HG03097 (cell line): ENCODE data around the gene MTHFSD.

Experiments
- ATAC-seq: cut with Tn5 transposase; IDR thresholded peaks from one replicate; pipeline ENCODE4 v1.9.1; 2021; ENCODE audit not compliant: unreplicated experiment, low FRiP score

Gene MTHFSD

DNA sequence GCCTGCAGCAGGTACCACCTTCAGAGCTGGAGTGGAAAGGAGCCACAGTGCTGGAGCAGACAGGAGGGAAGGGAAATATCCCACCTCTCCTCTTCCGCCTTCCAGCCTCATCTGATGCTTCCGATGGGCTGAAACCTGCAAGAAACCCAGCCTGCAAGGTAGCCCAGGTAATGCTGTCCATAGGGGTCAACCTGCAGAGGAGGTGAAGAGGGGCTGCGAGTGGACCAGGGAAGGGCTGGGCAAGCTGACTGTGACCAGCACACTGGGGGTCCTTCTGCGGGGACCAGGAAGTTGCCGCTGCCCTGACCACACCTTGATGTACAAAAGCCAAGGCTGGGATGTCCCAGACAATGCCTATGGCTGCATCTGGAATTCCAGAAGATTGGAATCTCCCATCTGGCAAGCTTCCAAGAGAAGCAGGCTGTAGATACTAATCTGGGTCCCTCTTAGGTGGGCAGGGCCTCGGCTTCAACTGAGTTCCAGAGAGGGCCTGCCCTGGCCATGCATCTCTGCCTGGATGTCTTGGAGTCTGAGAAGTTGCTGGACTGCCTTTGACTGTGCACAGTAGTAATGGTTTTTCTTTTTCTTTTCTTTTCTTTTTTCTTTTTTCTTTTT lies 29.1 kb upstream of the MTHFSD start:
- ATAC-seq = no peak

DNA sequence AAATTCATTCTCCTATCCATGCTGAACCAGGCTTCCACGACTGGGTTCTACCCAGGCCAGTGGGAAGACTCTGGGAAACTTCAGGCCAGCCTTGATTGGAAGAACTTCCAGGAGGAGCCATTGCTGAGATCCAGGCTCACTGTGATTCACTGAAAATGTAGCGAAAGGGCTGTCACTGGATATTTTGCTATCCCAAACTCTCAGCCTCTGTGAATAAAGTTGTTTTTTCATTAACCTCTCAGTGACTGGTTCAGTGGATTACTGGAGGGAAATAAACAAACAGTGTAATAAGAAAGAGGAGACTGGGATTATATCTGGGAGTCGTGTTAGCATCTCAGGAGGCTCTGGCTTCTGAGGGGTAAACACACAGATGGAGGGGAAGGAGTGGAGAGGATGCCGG lies 26.4 kb upstream of the MTHFSD start:
- ATAC-seq = no peak

DNA sequence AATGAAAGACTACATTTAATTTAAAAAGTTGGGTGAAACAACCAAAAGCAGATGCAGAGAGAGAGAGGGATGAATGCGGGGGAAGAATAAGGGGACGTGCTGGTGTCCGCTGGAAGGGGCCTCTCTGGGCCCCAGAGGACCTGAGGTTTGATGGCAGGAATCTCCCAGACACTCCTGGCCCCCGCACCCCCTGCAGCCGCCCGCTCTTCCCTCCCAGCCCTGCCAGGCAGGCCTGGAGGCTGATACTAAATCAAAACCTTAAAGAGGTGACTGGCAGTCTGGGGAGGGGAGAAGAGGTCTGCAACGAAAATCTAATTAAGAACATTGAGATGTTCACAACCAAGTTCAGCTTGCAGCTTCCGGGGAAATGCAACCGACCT lies 25.7 kb upstream of the MTHFSD start:
- no peak for ATAC-seq

DNA sequence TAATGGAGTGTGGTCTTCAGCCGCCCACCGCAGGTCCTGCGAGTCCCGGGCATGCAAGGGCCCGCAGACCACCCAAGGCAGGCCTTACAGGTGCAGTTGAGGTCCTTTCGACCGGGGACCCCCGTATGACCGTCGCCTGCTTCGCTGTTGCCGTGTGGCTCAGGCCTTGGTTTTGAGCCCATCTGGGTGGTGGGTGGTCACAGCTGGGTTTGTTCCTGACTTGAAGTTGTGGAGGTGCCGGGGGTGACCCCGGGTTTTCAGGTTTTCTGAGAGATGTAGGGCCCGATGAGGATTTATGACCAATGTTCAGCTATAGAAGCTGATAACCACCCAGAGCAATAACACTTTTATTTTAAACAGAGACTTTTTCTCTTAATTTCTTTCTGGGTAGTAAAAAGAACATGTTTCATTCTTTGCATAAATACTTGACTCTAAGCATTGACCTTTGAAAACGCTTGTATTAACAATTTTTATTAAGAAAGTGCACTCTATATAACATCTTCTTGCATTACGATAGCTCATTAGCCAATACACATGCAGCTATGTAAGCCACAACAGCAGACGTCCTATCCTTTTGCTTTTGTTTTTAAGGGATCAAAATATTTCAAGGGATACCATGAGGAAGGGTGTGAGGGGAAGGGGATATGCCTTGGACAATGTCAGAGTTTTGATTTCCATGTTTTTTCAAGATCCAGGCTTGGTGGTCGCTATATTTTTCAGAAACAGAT lies 25.2 kb upstream of the MTHFSD start:
- no peak for ATAC-seq

DNA sequence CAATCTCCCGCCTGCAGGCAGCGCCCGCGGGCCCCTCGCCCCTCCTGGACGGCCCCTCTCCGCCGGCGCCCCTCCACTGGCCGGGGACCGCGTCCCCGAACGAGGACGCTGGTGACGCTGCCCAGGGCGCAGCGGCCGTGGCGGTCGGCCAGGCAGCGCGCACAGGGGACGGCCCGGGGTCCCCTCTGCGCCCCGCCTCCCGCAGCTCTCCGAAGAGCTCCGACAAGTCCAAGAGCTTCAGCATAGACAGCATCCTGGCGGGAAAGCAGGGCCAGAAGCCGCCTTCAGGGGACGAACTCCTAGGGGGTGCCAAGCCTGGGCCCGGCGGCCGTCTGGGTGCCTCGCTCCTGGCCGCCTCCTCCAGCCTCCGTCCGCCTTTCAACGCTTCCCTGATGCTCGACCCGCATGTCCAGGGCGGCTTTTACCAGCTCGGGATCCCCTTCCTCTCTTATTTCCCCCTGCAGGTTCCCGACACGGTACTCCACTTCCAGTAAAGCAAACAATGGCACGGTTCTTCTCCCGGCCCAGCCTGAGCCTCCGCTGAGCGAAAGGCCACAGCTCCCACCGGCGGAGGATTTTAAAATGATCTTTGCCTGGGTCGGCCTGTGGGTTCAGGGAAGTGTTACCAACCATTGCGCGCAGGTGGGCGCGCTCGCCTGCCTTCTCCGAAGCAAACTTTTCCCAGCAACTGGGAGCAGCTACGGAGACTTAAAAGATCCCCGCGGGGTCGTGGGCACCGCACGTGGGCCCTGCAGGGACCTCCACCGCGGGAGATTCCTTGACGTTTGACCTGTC lies 24.4 kb upstream of the MTHFSD start:
- no peak for ATAC-seq

DNA sequence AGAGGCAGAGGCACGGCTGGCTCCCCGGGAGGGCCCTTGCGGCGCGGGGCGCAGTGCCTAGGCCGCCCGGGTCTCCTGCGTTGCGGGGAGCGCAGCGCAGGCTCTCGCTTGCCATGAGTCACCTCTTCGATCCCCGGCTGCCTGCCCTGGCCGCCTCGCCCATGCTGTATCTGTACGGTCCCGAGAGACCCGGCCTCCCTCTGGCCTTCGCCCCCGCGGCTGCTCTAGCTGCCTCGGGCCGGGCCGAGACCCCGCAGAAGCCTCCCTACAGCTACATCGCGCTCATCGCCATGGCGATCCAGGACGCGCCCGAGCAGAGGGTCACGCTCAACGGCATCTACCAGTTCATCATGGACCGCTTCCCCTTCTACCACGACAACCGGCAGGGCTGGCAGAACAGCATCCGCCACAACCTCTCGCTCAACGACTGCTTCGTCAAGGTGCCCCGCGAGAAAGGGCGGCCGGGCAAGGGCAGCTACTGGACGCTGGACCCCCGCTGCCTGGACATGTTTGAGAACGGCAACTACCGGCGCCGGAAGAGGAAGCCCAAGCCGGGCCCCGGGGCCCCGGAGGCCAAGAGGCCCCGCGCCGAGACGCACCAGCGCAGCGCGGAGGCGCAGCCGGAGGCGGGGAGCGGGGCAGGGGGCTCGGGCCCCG lies 23.7 kb upstream of the MTHFSD start:
- no peak for ATAC-seq

DNA sequence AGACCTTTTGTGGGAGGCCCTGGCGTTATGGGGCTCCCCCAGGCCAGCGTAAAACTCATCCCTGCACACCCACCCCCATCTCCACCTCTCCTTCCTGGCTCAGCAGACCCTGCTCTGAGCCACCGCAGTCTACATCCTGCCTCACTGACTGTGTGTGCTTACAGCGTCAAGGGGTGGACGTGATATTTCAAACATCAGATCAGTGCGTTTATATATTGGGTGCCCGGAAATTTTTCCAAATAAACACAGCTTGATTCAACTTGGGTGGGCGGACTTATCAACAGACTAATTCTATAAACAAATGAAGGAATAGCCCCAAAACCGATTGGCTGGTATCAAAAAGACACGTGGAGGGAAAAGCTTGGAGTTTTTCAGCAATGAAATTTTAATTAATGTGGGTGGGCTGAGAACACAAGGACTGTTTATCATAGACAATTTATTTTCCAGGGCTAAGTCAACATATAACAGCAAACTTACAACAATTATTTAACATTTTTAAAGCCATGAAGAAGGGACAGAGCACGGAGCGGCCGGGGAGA lies 23.1 kb upstream of the MTHFSD start, which contains the start of gene FOXL1:
TSS of gene FOXL1 (plus strand) at position 489 of the 539 bp plus-strand sequence. CDS start 175 bp downstream, outside the sequence.
- ATAC-seq = no peak

DNA sequence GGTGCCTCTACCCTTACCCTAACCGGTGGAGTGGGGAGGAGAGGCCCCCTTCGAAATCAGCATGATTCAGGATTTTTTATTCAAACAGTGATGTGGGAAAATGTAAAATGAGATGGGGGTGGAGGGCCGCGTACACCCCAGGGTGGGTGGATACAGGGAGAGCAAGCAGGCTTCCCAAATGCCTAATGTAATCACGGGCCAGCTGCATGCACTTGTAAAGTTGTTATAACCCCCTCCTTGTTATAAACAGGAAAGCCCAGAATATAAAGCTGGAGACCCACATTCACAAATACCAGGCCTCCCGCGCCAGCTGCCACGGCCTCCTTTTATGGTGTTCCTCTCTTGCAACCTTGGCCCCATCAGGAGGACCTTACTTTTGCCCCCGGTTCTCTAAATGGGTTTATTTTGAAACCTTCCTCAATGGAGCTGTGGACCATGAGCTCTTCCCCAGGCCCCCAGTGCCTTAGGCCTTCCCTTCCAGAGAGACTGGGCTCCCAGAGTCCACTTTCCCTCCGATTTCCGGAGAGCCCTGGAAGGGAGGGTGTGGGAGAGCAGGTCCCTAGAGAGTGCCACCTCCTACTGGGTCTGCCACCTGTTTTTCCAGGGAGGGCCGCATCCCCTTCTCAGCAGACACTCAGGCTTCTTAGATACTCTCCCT lies 22.4 kb upstream of the MTHFSD start:
- ATAC-seq = no peak

DNA sequence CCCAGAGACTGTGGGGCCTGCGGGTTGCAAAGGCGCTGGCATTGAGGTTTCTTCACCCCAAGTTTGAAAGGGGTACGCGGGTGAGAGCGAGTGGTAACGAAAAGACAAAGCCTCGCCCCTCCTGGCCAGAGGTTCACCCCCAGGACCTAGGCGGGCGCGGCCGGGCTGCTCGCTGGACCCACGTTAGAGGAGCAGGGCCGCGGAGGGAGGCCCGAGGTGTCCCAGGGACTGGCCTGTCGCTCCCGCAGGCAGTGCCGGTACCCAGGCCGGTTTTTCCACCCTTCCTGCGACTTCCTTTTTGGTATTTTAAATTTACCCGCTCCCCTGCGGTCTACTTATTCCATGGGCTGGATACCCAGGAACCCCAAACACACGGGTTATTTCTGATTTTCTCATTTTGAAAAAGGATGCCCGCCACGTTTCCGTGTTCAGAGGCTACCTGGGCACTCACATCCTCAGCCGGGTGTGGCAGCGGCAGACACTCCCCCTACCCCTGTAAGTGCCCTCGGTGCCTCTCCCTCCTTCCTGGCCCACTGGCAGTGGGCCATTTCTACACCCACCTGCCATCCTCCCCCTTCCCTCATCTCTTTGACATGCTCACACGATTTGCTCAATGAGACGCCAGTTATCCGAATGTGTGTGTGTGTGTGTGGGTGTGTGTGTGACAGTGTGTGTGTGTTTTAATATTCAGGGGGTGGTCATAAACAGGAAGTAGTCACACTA lies 21.7 kb upstream of the MTHFSD start:
- ATAC-seq = no peak

DNA sequence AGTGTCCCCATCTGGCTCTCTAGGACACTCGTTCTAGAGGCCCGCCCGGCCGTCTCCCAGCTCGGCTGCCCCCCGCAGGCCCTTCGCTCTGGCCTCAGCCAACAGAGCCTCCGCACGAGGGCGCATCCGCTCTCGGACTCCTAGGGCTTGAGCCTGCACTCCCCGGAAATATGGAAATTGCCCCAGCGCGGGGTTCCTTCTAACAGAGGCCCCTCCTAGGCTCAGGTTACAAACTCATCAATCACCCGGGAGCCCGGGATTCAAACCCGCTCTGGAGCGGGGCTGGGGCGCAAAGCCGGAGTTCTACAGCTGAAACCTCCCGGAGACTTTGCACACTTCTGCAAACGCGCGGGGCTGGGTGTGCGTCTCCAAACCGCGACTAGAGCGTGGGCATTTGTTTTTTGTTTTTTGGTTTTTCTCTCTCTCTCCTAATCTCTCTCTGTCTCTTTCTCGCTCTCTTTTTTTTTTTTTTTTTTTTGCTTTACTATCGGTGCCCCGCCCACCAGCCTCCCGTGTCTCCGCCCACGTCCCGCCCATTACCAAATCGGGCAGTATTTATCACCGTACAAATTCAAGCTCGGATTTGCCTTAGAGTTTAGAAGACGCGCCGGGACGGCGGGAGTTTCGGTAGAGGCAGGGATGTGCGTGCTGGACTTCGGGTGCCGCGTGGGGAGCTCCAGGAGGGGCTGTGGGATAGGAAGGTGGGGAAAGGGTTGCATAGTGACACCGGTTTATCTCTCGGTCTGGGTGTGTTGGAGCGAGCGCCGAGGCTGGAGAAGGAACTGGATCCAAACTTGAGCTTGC lies 20.9 kb upstream of the MTHFSD start:
- ATAC-seq = no peak

DNA sequence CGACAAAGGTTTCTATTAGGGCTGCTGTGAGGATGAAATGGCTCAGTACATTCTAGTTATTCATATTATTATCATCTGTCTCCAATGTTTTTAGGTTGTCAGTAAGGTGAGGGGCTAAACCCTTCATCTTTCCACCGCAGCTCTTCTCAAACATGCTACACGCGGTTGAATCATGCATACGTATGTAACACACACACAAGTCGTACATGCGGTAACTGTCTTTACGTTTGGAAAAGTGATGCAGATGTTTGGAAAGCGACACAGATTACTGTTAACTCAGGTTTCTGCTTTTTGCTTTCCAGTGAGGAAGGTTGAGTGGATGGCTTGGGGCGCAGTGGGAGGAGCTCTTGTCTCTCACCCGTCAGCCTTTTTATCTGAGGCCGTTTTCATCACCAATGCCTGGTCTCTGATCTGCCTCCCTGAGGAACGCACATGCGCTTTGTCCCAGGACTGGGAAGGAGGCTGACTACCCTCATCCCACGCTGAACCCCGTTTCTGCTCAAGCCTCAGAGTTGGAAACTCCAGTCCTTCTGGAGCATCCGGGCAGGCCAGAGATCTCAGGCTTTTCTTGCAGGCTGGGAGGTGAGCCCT lies 20.2 kb upstream of the MTHFSD start:
- no peak for ATAC-seq

DNA sequence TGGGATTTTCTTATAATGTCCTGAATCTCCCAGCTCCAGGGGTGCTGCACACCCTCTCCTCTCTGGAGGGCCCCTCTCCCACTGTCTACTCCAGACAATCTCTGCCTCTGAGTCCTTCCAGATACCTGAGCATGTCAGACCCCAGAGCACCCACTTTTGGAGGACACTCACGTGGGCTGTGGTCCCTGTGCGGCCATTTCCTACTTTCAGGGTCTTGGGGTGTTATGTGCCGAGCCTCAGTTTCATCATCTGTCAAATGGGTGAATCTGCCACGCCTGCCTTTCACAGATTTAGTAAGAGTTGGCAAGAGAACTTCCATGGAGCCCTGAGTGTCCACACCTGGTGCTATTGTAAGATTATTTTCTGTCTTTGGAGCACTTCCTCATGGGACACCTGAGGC lies 19.6 kb upstream of the MTHFSD start:
- ATAC-seq = no peak

DNA sequence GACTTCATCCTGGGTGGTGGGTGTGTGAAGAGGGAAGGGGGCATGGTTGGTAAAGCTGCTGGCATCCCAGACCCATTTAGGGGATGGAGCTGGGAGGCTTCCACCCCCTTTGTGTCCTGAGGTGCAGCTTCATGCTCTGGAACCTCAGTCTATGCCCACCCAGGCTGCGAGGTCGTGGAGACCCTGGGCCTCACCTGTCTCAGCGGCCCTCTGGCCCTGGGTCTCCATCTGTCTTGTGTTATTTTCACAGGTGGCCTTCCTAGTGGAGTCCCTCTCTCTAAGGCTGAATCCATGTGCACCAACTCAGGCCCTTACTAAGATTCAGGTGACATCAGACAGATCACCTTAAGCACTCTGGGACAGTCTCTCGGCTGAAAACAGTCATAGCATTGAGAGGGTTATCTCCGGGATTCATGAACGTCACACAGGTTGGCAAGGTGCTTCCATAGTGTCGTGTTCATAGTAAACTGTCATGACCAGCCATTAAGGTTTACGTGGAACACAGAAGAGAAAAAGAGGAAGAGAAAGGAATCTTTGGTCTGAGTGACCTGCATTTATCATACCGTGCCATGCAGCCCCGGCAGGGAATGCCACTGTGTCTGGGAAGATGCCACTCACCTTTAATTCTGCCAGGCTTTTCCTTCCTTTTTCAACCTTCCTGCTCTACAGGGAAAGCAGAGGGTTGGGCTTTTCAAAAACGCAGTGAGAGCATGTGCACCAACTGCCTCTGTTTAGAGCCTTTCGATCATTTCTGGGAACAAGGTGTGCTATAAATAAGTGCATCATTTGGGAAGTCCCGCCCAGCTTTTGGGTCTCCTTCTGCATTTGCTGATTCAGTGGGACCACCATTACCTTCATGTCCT lies 18.8 kb upstream of the MTHFSD start:
- ATAC-seq = no peak

DNA sequence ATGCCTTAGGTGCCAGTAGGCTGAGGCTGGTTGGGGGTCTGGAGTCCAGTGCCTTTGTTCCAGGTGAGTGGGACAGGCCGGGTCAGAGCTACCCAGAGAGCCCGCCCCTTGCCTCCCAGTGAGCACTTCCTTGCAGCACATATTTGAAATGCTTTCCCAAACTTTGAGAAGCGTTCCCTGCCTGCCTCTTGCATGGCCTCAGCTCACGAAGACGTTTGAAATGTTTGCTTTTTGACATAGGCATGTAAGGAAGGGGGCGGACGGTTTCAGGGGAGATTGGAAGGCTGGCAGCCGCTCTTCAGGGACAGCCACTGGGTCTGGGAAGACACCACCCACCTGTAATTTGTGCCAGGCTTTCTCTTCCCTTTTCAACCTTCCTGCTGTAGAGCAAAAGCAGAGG lies 18.2 kb upstream of the MTHFSD start:
- ATAC-seq = no peak

DNA sequence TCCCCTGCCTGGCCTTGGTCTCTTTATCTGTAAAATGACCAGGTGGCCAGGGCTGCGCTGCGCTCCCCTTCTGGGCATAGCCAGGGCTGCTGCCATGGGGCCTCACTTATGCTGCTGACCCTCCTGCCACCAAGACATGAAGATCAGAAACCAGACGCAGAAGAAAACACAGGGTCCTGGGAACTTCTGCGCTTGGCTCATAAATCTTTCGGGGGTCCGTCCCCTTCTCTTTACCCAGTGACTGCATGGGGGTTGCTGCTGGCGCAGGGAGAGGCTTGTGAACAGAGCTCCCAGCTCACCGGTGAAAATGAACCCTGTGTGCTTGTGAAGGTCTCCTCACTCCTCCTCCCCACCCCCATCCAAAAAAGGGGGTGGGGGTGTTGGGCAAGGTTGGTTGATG lies 17.6 kb upstream of the MTHFSD start:
- no peak for ATAC-seq

DNA sequence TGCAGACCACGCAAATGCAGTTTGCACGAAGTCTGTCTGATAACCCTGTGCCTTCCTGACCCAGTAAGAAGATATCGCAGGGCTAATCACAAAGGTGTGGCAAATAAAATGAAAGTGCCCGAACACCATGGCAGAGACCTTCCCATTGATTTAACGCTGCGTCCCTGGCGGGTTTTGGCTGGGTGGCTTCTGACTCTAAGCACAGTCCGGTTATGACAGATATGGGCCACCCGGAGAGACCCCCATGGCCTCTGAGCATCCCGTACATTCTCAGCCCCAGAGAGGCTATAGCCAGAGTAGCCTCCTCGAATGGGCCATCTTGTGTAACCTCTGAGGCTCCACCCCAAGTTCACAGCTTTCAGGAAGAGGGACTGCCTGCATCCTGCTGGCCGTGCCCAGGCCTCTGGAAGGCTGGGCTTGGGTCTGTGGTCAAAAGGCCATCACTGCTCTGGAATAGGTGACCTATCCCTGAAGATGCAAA lies 17.0 kb upstream of the MTHFSD start:
- no peak for ATAC-seq

DNA sequence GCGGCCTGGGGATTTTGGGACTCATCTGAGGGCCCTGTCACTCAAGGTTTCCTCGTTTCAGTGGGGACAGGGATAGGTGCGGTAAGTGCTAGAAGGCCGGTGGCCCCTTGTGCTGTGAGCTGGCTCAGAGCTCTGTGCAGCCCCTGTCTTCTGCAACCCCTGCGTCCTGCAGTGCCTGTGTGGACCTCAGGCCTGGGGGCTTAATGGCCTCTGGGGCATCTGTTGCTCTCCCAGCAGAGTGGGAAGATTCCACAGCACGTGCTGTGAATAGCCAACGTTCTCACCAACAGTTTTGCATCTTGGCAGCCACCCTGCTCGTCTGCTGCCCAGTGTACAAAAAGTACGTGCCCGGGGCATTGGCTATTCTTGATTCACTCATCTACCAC lies 16.5 kb upstream of the MTHFSD start:
- ATAC-seq = no peak
